Measurements from ENCODE around the gene SLC5A4. TPM values are rescaled to one million over a fixed set of nuclear protein-coding genes. Genes with fewer than 3 reads are reported as not detected.
"Not testable (repeated sequence)": the region's sequence is repeated elsewhere in the genome, so short reads cannot be mapped to it uniquely, and the experiment has no call there.

The SLC5A4 gene
- total RNA-seq, 1 experiment from 2014 or later, result not detected

- no peak overlapping the region for H2BK12ac ChIP-seq (ENCODE audit: insufficient read length, low read depth, low read length)
- H3K18ac ChIP-seq (ENCODE audit: insufficient read length, low read depth, low read length), result no peak overlapping the region
- H3K4me1 ChIP-seq (ENCODE audit: insufficient read depth, low read length), result no peaks in the 10 kb centered on the region
- no peaks in the 10 kb centered on the region for H3K9me3 ChIP-seq (ENCODE audit: control insufficient read depth, low read depth, low read length)
- no peak overlapping the region for H3T11ph ChIP-seq (ENCODE audit: low read length)
- TF ChIP-seq CTCF (conservative IDR thresholded peaks at IDR 0.05), result no peak
- no peak overlapping the region for H4K8ac ChIP-seq (replicated peaks; ENCODE audit: insufficient read length, low read depth, low read length)
- H4K91ac ChIP-seq (ENCODE audit: insufficient read length, low read depth, low read length), result no peak overlapping the region
- no peak overlapping the region for H2BK5ac ChIP-seq (ENCODE audit: insufficient read length, low read length)
- H3K4ac ChIP-seq (ENCODE audit: low read depth, low read length), result no peak overlapping the region
- no peaks in the 10 kb centered on the region for H3K27me3 ChIP-seq (ENCODE audit: insufficient read depth, low read length)
- H2AFZ ChIP-seq (ENCODE audit: low read length), result no peak overlapping the region
- no peak overlapping the region for H3K27ac ChIP-seq (ENCODE audit: insufficient read length, low read depth, low read length)
- no peak overlapping the region for H2BK15ac ChIP-seq (ENCODE audit: low read depth, low read length)
- no peaks in the 10 kb centered on the region for H3K79me2 ChIP-seq (ENCODE audit: insufficient read depth, low read length)
- no peak overlapping the region for H4K5ac ChIP-seq (ENCODE audit: insufficient read length, low read depth, low read length)
- no peak overlapping the region for H2BK20ac ChIP-seq (ENCODE audit: low read depth, low read length, poor library complexity, severe bottlenecking)
- Mint-ChIP-seq H3K36me3 (ENCODE audit: insufficient read depth in 1 of 3, low read depth in 3 of 3) (peaks cover 0 to 1% (median 0%) of the 10 kb centered on the region in 3 experiments; a peak in 1 of 7 replicates), H3K27ac (no peak overlapping the region), H3K4me3 (no peak overlapping the region), H3K27me3 (ENCODE audit: low read depth) (peaks cover 36% of the 10 kb centered on the region), H3K4me1 (peaks cover 2 to 7% of the 10 kb centered on the region in 2 experiments; a peak in 2 of 4 replicates), H3K9me3 (no peaks in the 10 kb centered on the region; a peak in 1 of 5 replicates)
- H3K14ac ChIP-seq (ENCODE audit: insufficient read depth, low read length), result no peak overlapping the region
- no peaks in the 10 kb centered on the region for H3K23me2 ChIP-seq (ENCODE audit: insufficient read length, low read depth, low read length, poor library complexity, severe bottlenecking)
- H2BK120ac ChIP-seq (ENCODE audit: low read depth, low read length, poor library complexity, severe bottlenecking), result no peak overlapping the region
- H3K9ac ChIP-seq (ENCODE audit: extremely low read depth, insufficient read length, low read length), result no peak overlapping the region
- H3K79me1 ChIP-seq (ENCODE audit: insufficient read depth, low read depth, low read length, poor library complexity, severe bottlenecking), result no peaks in the 10 kb centered on the region
- no peak overlapping the region for H3K56ac ChIP-seq (ENCODE audit: insufficient read length, low read depth, low read length)
- no peaks in the 10 kb centered on the region for H4K20me1 ChIP-seq (ENCODE audit: control insufficient read depth, insufficient read depth, insufficient read length)
- no peak for DNase-seq
- no CpG with 5 or more reads among the region's 11 CpGs for WGBS (ENCODE audit: extremely low coverage, insufficient read length, low lambda C conversion rate)
- no peak overlapping the region for H2AK5ac ChIP-seq (ENCODE audit: insufficient read length, low read length)
- no peak overlapping the region for H3K4me2 ChIP-seq (ENCODE audit: insufficient read depth, insufficient read length, low read length)
- H3K23ac ChIP-seq (ENCODE audit: insufficient read length, low read depth, low read length), result no peak overlapping the region
These were observed 25.9 kb upstream of the SLC5A4 start for GRCh38 chr22:32281072-32281471.

GRCh38 chr22:32275353-32275752 is 20.2 kb upstream of the SLC5A4 start:
- not testable (repeated sequence) for H3K27me3 ChIP-seq (ENCODE audit: insufficient read depth, low read length); H3K4me1 ChIP-seq (ENCODE audit: insufficient read depth, low read length); H3K79me1 ChIP-seq (ENCODE audit: insufficient read depth, low read depth, low read length, poor library complexity, severe bottlenecking); H3K4me3 Mint-ChIP-seq; H4K20me1 ChIP-seq (ENCODE audit: control insufficient read depth, insufficient read depth, insufficient read length); H2BK15ac ChIP-seq (ENCODE audit: low read depth, low read length); H2BK20ac ChIP-seq (ENCODE audit: low read depth, low read length, poor library complexity, severe bottlenecking); H2AK5ac ChIP-seq (ENCODE audit: insufficient read length, low read length); H3K14ac ChIP-seq (ENCODE audit: insufficient read depth, low read length); H3K9me3 ChIP-seq (ENCODE audit: control insufficient read depth, low read depth, low read length); H3T11ph ChIP-seq (ENCODE audit: low read length); H4K91ac ChIP-seq (ENCODE audit: insufficient read length, low read depth, low read length); DNase-seq; H2BK120ac ChIP-seq (ENCODE audit: low read depth, low read length, poor library complexity, severe bottlenecking); H2BK5ac ChIP-seq (ENCODE audit: insufficient read length, low read length); H3K23ac ChIP-seq (ENCODE audit: insufficient read length, low read depth, low read length); H3K4me2 ChIP-seq (ENCODE audit: insufficient read depth, insufficient read length, low read length); H3K56ac ChIP-seq (ENCODE audit: insufficient read length, low read depth, low read length); H3K27ac ChIP-seq (ENCODE audit: insufficient read length, low read depth, low read length); H2AFZ ChIP-seq (ENCODE audit: low read length); H3K4me1 Mint-ChIP-seq; H3K9me3 Mint-ChIP-seq; H3K18ac ChIP-seq (ENCODE audit: insufficient read length, low read depth, low read length); H3K9ac ChIP-seq (ENCODE audit: extremely low read depth, insufficient read length, low read length); H3K36me3 Mint-ChIP-seq (ENCODE audit: insufficient read depth in 1 of 3, low read depth in 3 of 3); H3K23me2 ChIP-seq (ENCODE audit: insufficient read length, low read depth, low read length, poor library complexity, severe bottlenecking); H4K5ac ChIP-seq (ENCODE audit: insufficient read length, low read depth, low read length); H2BK12ac ChIP-seq (ENCODE audit: insufficient read length, low read depth, low read length); H4K8ac ChIP-seq (replicated peaks; ENCODE audit: insufficient read length, low read depth, low read length); H3K27ac Mint-ChIP-seq; H3K79me2 ChIP-seq (ENCODE audit: insufficient read depth, low read length); H3K4ac ChIP-seq (ENCODE audit: low read depth, low read length)
- peaks cover 34% of the 10 kb centered on the region for H3K27me3 Mint-ChIP-seq (ENCODE audit: low read depth)
- whole genome bisulfite sequencing (ENCODE audit: extremely low coverage, insufficient read length, low lambda C conversion rate), result no CpG with 5 or more reads among the region's 4 CpGs

Data from H9 (cell line).